HG02885 (cell line): ENCODE results near the gene TSPAN14.

ENCODE experiments used
- ATAC-seq: cut with Tn5 transposase; IDR thresholded peaks from one replicate; pipeline ENCODE4 v1.9.1; 2021; ENCODE audit warnings: mild to moderate bottlenecking; ENCODE audit not compliant: unreplicated experiment, poor library complexity

TSPAN14 gene

DNA sequence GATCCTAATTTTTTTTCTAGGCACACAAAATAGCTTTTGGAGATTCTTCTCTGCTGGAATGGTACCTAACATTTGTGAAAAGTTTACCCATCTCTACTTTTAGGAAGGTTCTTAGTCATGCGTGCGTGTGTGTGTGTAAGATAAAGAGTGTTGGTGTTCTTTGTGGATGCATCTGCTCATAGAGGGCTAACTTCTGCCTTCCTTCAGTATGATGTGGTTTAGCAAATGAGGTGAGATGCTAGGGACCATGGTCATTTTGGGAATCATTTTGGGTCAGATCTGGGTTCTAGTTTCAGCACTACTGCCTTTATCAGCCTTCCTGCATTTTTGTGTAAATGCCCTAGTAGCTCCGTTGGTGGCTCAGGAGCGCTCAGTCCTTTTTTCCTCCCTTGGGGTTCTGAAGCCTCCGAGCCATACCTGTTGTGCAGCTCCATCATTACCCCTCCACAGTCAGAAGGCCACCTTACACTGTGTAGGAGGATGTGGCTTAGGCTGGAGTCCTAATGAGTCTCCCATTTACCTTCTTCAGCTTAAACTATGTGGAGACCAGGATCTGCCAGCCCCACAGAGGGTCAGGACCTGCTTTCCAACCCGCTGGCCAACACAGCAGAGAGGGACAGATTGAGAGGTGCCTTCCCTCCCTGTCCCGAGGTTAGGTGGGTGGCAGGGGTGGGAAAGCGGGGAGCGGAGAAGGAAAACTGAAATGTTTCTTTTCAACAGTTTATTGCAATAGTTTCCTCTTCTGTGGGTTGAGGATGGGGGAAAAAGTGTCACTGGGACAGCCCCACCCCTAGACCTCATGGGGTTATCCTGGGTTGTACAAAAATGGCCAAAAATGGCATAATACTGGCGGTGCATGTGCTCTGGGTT is 31.2 kb downstream of the TSPAN14 start:
- ATAC-seq: no peak

DNA sequence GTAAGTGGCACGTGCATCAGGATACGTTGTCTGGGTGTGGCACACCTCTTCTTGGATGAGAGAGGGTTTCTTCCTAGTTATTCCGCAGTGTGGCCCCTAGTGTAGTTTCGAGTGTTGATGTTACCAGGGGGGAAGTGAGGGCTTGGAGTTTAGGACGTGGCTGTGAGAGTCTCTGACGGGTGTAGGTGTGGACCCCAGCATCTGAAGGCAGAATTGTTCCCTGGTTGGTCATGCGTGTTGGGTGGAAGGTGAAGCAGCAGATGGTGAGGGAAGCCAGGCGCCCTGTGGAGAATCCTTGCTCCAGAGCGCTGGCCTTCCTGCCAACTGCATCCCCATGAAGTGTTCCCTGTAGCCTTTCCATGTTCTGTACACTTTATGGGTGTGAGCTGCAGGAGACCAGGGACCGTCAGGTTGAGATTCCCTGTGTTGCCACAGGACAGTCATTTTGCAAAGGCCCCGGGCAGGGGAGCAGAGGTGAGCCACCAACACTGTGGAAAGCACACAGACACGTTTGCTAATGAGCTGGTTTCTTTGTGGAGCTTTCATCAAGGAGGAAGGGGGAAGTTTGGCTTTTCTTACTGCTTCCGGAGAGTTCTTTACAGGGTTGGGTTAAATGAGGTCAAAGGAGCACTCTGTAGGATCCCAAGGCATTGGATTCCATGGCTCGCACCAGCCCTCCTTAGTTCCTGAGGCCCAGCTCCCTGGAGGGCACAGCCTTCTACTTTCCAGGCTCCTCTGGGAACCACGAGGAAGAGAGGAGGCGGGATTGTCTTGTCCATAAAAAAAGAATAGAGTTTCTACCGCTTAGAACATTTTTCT is 32.0 kb downstream of the TSPAN14 start:
- ATAC-seq: no peak

DNA sequence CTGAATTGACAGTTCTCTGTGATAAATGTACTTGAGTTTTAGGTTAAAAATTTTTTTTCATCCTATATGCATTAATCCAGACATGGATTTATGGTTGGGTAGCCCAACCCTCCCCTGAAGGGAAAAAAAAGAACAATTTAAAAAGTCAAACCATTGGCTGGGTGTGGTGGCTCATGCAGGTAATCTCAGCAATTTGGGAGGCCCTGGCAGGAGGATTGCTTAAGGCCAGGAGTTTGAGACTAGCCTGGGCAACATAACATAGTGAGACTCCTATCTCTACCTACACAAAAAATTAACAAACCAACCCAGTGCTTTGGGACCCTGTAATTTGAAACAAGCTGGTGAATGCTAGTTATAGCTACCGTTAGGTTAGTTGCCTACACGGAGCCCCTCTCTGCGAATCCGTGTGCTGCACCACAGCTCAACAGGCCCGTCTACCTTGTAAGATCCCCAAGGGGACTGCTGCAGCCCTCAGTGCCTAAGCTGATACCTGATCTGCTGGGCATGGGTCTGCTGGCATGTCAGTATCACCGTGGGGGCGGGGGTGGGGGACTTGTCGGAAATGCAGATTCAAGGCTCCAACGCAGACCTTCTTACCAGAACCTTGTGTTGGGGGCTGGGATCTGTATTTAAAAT is 32.8 kb downstream of the TSPAN14 start:
- ATAC-seq: no peak

DNA sequence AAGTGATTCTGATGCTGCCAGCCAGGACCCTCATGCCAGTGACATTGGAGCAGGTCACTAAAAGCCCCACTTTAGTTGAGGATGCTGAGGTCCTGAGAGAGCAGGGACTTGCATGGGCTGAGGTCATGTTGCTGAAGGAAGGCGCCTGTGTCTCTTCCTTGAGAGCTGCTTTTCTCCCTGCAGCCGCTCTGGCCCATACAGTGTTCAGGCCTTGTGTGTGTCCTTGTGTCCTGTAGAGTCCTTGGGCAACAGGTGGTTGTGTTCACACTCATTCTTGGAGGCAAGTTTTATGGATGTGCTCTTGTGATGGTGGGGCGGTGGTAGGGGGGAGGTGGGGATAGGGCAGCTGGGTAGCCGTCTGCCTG is 33.3 kb downstream of the TSPAN14 start:
- ATAC-seq: no peak

DNA sequence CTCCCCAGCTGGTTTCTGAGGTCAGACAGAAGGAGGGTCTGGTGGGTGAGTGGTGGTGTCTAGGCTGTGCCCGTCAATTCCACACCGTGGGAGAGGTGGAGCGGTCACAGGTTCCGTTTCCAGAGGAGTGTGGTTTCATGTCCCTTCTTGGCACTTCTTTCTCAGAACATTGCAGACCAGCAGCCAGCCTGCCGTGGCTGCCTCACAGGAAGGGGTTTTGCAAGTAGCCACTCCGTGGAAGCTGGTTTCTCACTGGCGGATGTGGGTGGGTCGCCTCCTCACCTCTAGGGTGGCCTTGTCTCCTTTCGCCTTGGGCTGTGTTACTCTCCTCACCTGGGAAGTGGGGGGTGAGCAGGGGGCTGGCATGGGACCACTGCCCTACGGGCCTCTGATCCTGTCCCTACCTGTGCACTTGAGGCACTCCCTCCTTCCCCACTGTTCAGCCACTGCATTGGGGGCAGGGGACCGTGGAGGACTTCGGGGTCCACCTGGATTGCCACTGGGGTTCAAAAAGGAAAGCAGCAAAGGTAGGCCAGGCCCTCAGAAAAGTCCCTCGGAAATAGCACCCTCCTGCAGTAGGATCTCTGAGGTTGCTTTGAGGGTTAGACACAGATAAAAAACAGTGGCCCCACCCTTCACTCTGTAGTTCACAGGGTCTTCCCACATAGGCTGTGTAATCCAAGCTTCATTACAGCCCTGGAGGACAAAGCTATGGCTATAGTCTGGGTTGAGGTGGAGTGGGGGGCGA is 33.9 kb downstream of the TSPAN14 start:
- no peak for ATAC-seq

DNA sequence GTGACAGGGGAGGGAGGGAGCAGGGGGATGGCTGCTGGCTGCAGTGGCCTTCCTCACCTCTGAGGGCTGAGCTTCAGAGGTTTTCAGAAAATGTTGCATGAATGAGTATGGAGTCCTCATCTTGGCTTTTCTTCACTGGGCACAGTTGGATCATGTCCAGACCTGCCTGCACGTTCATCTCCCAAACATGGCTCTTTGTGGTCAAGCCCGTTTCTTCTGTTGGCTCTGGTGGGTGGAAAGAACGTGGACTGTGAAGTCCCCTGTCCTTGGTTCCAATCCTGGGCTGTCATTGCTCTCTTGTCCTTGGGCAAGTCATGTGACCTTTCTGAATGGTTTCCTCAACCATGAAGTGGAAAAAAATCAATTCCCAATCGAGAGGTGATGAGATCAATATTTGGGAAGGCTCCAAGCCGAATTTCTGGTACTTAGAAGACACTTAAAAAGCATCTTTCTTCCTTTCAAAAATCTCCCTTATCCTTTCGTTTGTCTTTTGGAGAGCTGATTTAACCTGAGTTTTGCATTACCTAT is 34.5 kb downstream of the TSPAN14 start:
- no peak for ATAC-seq

DNA sequence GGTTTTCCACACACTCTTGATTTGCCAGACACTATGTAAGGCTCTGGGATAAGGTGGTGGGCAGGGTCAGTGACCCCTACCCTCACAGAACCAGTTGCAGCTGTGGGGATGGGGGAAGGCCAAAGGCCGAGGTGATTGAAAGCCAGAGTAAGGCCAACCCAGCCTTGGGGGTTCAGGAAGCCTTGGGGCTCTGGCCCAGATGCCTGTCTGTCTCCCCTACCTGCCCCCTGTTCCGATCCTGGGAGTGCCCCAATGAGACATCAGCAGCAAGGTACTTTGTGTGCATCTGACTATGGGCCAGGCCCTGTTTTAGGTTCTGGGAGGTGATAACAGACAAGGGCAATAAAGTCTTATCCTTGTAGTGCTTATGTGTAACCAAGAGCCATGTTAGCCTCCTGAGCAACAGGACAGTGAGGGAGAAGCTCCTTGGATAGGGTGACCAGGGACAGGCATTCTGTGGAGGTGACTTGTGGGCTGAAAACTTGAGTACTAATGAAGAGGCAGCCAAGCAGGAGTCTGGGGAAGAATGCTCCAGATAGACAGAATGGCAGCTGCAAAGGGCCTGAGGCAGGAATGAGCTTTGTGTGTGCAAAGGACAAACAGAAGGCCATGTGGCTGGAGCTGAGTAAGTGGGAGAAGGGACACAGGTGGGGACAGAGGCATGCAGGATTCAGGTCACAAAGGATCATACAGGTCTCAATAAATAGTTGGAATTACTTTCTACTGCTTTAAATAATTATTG is 35.4 kb downstream of the TSPAN14 start:
- ATAC-seq: no peak

DNA sequence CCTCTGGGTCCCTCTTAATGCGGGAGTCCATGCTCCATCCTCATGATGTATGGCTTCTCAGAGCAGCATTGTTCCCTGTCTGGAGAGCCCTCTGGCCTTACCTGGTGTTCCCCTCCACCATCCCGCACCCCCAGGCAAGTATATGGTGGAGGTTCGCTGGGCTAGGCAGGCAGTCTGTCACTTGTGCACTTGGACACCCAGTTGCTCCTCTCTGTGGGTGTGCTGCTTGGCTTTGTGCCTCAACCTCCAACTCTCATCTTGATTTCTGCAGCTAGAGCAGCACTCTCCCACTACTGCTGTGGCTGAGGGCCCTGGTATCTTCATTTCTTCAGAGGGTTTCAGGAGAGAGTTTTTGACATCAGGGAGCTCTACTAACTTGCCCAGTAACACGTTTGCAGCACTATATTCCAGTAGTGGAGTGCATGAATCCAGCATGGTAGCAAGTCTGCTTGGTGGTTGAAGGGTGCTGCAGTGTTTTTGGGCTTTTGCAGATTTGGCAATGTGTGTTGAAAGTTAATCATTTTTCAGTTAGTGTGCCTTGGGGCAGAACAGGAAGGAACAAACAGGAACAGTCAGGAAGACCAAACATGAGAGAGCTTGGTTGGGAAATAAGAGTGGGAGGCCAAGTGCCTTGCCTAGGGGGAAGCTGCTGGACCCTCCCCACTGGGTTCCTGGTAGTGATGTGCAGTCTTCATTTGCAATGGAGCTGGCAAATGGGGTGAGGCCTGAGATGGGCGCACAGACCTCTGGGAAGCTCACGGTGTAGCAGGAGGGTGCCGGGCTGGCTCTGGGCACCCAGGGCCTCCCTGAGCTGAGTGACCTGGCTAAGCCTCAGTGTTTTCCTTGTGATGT is 37.4 kb downstream of the TSPAN14 start:
- no peak for ATAC-seq

DNA sequence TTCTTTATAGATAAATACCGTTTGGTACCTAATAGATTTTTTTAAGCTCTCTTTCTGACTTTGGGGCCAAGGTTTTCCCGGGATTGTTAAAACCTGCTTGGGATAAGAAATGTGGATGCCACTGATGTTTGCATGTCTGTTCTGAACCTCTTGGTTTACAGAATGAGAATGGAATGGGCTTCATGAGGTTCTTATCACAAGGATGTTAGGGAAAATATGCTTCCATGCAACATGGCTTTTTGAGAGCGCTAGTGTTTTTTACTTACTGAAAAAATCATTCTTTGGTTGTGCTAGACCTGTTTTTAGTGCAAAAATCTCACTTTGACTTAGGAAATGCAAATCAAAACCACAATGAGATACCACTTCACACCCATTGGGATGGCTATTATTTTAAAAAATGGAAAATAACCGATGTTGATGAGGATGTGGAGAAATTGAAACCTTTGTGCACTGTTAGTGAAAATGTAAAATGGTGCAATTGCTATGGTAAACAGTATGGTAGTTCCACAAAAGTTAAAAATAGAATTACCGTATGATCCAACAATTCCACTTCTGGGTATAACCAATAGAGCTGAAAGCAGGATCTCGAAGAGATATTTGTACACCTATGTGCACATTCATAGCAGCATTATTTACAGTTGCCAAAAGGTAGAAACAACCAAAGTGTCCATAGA is 38.9 kb downstream of the TSPAN14 start:
- peak; percentile 58 for ATAC-seq

DNA sequence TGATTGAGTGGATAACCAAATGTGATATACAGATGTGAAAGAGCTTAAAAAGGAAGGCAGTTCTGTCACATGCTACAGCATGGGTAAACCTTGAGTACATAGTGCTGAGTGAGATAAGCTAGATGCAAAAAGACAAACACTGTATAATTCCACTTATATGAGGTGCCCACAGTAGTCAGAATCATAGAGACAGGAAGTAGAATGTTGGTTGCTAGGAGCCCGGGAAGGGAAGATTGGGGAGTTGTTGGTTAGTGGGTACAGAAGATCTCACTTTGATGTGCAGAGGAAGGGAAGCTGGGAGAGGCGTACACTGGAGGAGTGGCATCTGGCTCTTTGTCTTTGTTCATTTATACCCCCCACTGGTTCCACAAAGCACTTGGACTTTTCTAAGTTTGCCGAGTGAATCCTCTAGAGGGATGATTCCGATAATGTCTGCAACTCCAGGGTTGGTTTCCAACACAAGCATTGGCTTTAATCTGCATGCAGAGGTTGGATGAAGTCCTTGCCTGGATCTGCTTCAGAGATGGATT is 39.5 kb downstream of the TSPAN14 start:
- peak; percentile 62 for ATAC-seq

DNA sequence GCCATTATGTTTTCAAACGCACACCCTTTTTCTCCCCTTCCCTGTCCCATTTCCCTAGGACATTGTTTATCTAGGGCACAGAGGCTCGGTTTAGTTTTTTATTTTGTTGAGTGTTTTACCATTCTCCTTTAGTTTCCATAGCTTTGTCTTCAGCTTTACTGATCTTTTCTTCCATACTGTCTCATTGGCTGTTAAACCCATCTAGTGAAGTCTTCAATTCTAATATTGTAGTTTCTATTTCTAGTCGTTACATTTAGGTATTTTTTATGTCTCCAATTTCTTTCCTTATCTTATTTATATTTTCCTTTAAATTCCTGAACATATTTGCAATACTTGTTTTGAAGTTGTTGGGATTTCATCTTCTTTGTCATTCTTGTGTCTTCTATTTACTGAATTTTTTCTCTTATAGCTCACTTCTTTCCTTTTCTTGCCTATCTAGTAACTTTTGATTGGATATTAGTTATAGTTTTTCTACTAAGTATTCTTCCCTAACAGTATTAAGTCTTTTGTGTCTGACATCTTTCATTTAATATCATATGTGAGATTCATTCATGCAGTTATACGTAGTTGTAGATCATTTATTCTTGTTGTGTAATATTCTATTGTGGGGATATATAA is 42.6 kb downstream of the TSPAN14 start:
- no peak for ATAC-seq

DNA sequence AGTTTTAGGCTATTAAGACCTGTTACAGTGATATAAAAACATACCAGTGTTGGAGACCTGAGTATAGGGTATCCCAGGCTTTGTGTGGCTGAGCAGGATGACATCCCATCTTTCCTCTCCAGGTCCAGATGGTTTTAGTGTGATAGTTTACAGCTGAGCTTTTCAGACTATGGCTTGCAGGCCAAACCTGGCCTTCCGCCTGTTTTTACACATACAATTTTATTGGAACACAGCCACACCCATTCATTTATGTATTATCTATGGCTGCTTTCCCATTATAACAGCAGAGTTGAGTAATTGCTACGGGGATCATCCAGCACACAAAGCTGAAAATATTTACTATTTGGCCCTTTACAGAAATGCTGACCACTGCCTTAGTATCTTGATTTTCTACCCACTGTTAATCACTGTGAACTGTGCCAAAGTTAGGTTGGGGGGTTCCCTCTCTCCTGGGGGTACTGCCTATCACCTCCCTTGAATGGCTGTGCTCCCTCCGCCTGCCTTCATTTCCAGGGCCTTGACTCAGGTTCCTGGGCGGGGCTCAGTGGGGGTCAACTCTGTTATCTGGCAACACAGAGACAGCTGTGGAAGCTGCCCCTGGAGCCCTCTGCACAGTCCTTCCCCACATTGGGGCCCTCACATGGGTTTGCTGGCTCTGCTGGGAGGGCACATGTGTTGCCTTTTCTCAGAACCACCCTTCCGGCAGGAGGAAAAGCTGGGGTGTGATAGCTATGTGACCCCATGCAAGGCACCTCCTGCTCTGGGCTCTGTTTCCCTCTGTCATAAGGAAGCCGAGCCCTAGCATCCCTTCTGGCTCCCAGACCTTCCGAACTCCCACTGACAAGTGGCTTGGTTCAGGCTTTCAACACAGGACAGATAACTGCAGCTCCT is 43.3 kb downstream of the TSPAN14 start:
- no peak for ATAC-seq

DNA sequence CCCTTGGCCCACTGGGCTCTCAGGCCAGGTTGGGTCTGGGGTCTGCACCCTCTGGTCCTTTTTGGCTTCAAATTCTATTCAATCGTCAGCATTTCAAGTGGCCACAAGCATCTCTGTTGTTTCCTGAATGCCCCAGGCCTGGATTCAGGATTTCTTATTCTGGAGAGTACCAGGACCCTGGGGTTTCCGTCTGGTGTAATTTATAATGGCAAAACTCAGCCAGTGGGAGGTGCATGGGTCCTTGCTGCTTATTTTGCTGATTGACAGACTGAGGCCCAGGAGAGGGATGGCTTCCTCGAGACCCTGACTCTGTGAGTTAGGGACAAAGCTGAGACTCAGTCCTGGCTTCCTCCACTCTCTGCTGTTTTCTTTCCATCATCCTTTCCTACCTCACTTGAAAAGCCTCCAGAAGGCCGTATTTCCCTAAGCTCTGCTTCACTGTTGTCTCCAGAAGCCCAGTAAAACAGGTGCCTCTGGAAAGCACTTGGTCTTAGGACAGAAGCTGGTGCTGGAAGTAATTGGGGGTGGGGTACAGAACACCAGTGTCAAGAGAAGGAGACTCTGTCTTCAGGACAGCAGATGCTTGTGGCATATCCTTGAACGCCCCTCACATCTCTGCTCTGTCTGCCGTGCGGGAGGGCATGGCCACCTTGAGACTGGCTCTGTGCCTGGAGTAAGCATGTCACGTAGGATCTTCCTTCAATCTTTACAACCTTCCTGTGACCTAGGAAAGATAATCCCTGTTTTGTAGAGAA is 44.1 kb downstream of the TSPAN14 start:
- ATAC-seq: no peak

DNA sequence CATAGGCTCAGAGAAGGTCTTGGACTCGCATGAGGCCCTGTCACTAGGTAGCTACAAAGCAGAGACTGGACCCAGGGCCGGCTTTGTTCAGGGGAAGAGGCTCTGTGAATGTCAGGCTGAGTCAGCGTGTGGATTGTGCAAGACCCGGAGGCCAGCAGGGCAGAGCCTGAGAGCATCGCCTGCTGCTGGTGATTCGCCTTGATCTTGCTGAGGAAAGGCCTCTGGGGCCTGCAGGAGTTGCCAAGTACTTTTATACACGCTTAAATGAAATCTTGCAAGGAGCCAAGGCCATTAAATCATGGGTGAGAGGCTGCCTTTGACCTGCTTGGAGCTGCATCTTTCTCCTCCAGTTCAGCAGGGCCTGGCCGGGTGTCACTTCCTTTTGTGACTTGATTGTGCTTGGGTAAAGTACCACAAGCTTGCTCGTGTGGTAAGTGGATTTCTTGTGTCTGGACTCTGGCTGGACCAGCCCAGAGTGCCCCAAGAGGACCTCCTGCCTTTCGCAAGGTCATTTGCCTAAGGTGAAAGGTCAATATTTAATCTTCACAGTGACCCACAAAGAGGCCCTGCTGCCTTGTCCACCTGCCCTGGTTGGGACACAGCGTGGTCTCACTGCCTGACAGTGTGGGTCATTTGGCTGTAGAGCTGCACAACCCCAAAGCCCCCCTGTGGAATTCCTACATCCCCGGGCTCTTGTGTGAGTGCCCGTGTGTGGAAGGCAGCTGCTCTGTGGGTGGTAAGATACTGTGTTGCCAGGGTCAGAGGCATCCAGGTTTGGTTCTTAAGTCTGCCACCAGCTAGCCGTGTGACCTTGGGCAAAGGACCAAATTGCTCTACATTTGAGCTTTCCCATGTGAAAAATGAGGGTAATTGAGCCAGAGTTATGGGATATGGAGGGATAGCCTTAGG is 45.0 kb downstream of the TSPAN14 start:
- ATAC-seq: peak; percentile 29
